B cell (primary cell): ENCODE data around the gene LBH. TPM values are rescaled to one million over a fixed set of nuclear protein-coding genes. Genes with fewer than 3 reads are reported as not detected.
A peak's percentile ranks its signal among the peaks of the same experiment; 100 is the strongest.

Experiments
- ATAC-seq: fragments of 200-7000 bp; cut with Tn5 transposase; one replicate; pipeline ENCODE4 v1.10.0; 2021; ENCODE audit warnings: low read depth, mild to moderate bottlenecking, moderate number of reproducible peaks, moderate library complexity
- CTCF ChIA-PET: fragments of 350-600 bp; sonication (Branson Sonifier 250); formaldehyde crosslinking; loops from one replicate; lab custom pipeline; 2021; ENCODE audit warnings: antibody characterized with exemption, inconsistent platforms; lab: Charles Lee
- POLR2A ChIA-PET: fragments of 350-600 bp; sonication (Branson Sonifier 250); formaldehyde crosslinking; loops from one replicate; lab custom pipeline; 2021; ENCODE audit warnings: antibody characterized with exemption; lab: Charles Lee
- DNase-seq: peaks from one replicate; pipeline ENCODE4 v3.0.0; 2013
- H2AFZ ChIP-seq: 2 replicates; pipeline ENCODE4 v1.6.1; 2012; ENCODE audit warnings: mild to moderate bottlenecking, low read depth, low read length; ENCODE audit not compliant: insufficient read depth, poor library complexity, severe bottlenecking
- H3K27ac ChIP-seq, 2 donors: 1 replicate in 1 of 2; 2 replicates in 1 of 2; pipeline ENCODE4 v1.5.1; 2012 to 2013; ENCODE audit warnings: low read length in 2 of 2, mild to moderate bottlenecking in 2 of 2, moderate library complexity in 1 of 2
- H3K27me3 ChIP-seq, 4 experiments: fragments of 200-600 bp in 1 of 4; sonication (generic) in 1 of 4; replicated peaks in 1 of 4; 1 replicate in 2 of 4; 2 replicates in 2 of 4; pipeline versions ENCODE4 v1.6.1 to v1.7.0; 2013 to 2016; ENCODE audit warnings: low read length in 3 of 4, mild to moderate bottlenecking in 2 of 4, mixed read lengths in 1 of 4, moderate library complexity in 1 of 4; ENCODE audit not compliant: insufficient read depth in 4 of 4, control insufficient read depth in 3 of 4; ENCODE audit errors: control extremely low read depth in 1 of 4
- H3K36me3 ChIP-seq, 2 experiments: replicated peaks in 1 of 2; 1 replicate in 1 of 2; 2 replicates in 1 of 2; pipeline versions ENCODE4 v1.6.1 to v1.7.1; 2013; ENCODE audit warnings: low read length in 1 of 2; ENCODE audit not compliant: insufficient read depth in 2 of 2, control insufficient read depth in 1 of 2; ENCODE audit errors: control extremely low read depth in 1 of 2, extremely low read depth in 1 of 2
- H3K4me1 ChIP-seq, 2 donors: fragments of 200-600 bp in 1 of 2; sonication (generic) in 1 of 2; 1 replicate in 1 of 2; 2 replicates in 1 of 2; pipeline versions ENCODE4 v1.5.1 to v1.6.1; 2013 to 2017; ENCODE audit warnings: low read length in 2 of 2; ENCODE audit not compliant: control insufficient read depth in 2 of 2, insufficient read depth in 2 of 2
- H3K4me2 ChIP-seq: replicated peaks from 2 replicates; pipeline ENCODE3; 2012; ENCODE audit warnings: mild to moderate bottlenecking, low read depth, low read length; ENCODE audit not compliant: poor library complexity, severe bottlenecking
- H3K4me3 ChIP-seq, 5 experiments: fragments of 200-600 bp in 1 of 5; sonication (generic) in 1 of 5; 1 replicate in 3 of 5; 2 replicates in 2 of 5; pipeline versions ENCODE4 v1.5.1 to v1.7.0; 2011 to 2016; ENCODE audit warnings: low read length in 4 of 5, mild to moderate bottlenecking in 4 of 5, low read depth in 2 of 5, control low read depth in 1 of 5, moderate library complexity in 1 of 5; ENCODE audit not compliant: insufficient read depth in 1 of 5; ENCODE audit errors: control extremely low read depth in 1 of 5, extremely low read depth in 1 of 5
- H3K79me2 ChIP-seq: fragments of 200-600 bp; sonication (generic); one replicate; pipeline ENCODE4 v1.6.0; 2016; ENCODE audit warnings: low read length; ENCODE audit not compliant: control insufficient read depth, insufficient read depth
- H3K9ac ChIP-seq: fragments of 200-600 bp; sonication (generic); 2 replicates; pipeline ENCODE4 v1.6.1; 2017; ENCODE audit warnings: mild to moderate bottlenecking, low read length, moderate library complexity
- H3K9me3 ChIP-seq, 3 donors: one replicate each; pipeline versions ENCODE4 v1.6.1 to v1.7.1; 2013; ENCODE audit warnings: low read length in 2 of 3; ENCODE audit not compliant: control insufficient read depth in 2 of 3, insufficient read depth in 1 of 3; ENCODE audit errors: control extremely low read depth in 1 of 3
- H4K20me1 ChIP-seq: 2 replicates; pipeline ENCODE4 v1.6.0; 2012; ENCODE audit warnings: mild to moderate bottlenecking, low read length; ENCODE audit not compliant: insufficient read depth, control insufficient read depth, poor library complexity, severe bottlenecking
- H3K27ac Mint-ChIP-seq: one replicate; pipeline ENCODE4 v1.8.0; 2021; ENCODE audit warnings: mixed read lengths
- H3K27me3 Mint-ChIP-seq: one replicate; pipeline ENCODE4 v1.8.0; 2021; ENCODE audit warnings: mixed read lengths
- H3K4me1 Mint-ChIP-seq: one replicate; pipeline ENCODE4 v1.8.0; 2021; ENCODE audit warnings: mixed read lengths
- H3K4me3 Mint-ChIP-seq: one replicate; pipeline ENCODE4 v1.8.0; 2021; ENCODE audit warnings: mixed read lengths
- H3K9me3 Mint-ChIP-seq: one replicate; pipeline ENCODE4 v1.8.0; 2022; ENCODE audit warnings: mixed read lengths; ENCODE audit not compliant: insufficient read depth
- EZH2 ChIP-seq: IDR thresholded peaks from 2 replicates; pipeline ENCODE4 v1.6.1; 2012; ENCODE audit warnings: borderline replicate concordance, low read depth, mild to moderate bottlenecking, moderate library complexity, low read length; ENCODE audit not compliant: insufficient read depth, poor library complexity, severe bottlenecking
- WGBS: methylation state at CpG from one replicate; pipeline ENCODE4 v1.1.5; 2013; ENCODE audit warnings: missing lambda C conversion rate; ENCODE audit not compliant: insufficient coverage; 5-methylcytosine and 5-hydroxymethylcytosine counted together
- intact Hi-C: fragments of 100-400 bp; cut with micrococcal nuclease; formaldehyde crosslinking; loops from one replicate; pipeline ENCODE4 v1.10.0; 2022
- polyA plus RNA-seq: library from polyadenylated mRNA; depleted of rRNA; stranded (reverse); fragments of >200 nt; gene quantifications from 2 replicates; pipeline ENCODE4 v1.2.3, GENCODE V29; 2012
- total RNA-seq, 2 donors: library from RNA; stranded (reverse); fragments of 120-200 nt in 1 of 2; gene quantifications; 1 replicate in 1 of 2; 2 replicates in 1 of 2; pipeline versions ENCODE4 v1.2.3 to v1.2.4, GENCODE V29; 2013 to 2022
- TF ChIP-seq, protein P1 (sequence below): fragments of 200-600 bp; IDR thresholded peaks from one replicate; pipeline ENCODE4 v1.8.0; 2022; ENCODE audit warnings: antibody characterized with exemption, mild to moderate bottlenecking

LBH gene
- total and polyA plus RNA-seq, 2 donors (not counting 1 experiment from before 2014, with no cell fraction given) = 158 to 201 TPM

DNA sequence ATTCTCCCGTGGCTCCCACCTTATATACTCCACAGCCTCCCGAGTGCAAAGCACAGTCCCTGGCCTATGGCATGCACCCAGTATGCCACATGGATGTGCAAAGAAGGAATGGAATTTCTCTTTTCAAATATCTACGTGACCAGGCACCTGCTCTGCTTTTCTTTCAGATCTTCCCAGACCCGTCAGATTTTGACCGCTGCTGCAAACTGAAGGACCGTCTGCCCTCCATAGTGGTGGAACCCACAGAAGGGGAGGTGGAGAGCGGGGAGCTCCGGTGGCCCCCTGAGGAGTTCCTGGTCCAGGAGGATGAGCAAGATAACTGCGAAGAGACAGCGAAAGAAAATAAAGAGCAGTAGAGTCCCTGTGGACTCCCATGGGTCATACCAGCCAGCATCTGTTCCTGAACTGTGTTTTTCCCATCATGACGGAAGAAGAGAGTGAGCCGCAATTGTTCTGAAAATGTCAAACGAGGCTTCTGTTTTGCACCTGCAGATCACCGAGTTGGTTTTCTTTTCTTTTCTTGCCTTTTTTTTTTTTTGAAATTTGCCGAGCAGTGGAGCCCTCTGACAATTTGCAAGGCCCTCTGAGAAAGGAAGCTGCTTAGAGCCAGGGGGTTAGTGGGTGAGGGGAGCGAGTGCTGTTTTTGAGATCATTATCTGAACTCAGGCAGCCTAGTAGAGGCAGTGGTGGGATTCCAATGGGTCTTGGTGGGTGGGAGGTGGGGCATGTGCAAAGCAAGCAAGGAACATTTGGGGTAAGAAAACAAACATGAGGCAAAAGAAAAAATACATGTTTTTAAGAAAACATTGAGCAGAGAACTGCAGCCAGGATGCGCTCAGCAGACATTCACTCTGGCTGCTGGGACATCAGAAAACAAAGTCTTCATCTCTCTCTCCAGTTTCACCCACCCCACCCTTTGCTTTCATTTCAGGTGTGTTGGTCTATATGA is 26.2 kb downstream of the LBH start:
- Histone ChIP-seq H3K4me2 (no peak overlapping the region), H3K27me3 (no peaks in the 10 kb centered on the region), H3K4me1 (peaks cover 15 to 29% of the 10 kb centered on the region in 2 donors), H3K9ac (no peak overlapping the region), H2AFZ (no peak overlapping the region), H4K20me1 (peaks cover 68% of the 10 kb centered on the region), H3K4me3 (no peak overlapping the region), H3K27ac (peak overlapping the region in 1 of 2 donors; percentile 10), H3K36me3 (peaks cover 2 to 72% of the 10 kb centered on the region in 2 experiments), H3K9me3 (peaks cover 0 to 9% (median 5%) of the 10 kb centered on the region in 3 donors), H3K79me2 (peaks cover 60% of the 10 kb centered on the region)
- peak overlapping the region; percentile 69 for H3K27ac Mint-ChIP-seq
- ChIA-PET POLR2A (interaction anchor here (0.6 kb wide), 2 partner anchors 14 to 69 kb away, joined by 4 to 8 read pairs; no protein-coding TSS in a partner anchor), CTCF (interaction anchor here (0.6 to 1.6 kb wide), 2 partner anchors 24 to 73 kb away, joined by 3 read pairs; no protein-coding TSS in a partner anchor)
- H3K4me1 Mint-ChIP-seq = peaks cover 60% of the 10 kb centered on the region
- H3K4me3 Mint-ChIP-seq = no peak overlapping the region
- WGBS = 90% methylated on average over 14 of the region's 17 CpGs
- ATAC-seq (no peak), DNase-seq (no peak)
- TF ChIP-seq, protein P1, sequence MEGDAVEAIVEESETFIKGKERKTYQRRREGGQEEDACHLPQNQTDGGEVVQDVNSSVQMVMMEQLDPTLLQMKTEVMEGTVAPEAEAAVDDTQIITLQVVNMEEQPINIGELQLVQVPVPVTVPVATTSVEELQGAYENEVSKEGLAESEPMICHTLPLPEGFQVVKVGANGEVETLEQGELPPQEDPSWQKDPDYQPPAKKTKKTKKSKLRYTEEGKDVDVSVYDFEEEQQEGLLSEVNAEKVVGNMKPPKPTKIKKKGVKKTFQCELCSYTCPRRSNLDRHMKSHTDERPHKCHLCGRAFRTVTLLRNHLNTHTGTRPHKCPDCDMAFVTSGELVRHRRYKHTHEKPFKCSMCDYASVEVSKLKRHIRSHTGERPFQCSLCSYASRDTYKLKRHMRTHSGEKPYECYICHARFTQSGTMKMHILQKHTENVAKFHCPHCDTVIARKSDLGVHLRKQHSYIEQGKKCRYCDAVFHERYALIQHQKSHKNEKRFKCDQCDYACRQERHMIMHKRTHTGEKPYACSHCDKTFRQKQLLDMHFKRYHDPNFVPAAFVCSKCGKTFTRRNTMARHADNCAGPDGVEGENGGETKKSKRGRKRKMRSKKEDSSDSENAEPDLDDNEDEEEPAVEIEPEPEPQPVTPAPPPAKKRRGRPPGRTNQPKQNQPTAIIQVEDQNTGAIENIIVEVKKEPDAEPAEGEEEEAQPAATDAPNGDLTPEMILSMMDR = no peak
- TF ChIP-seq EZH2 = no peak
- intact Hi-C loops = no loop called here
- no peaks in the 10 kb centered on the region for H3K27me3 Mint-ChIP-seq
- peaks cover 5% of the 10 kb centered on the region for H3K9me3 Mint-ChIP-seq

DNA sequence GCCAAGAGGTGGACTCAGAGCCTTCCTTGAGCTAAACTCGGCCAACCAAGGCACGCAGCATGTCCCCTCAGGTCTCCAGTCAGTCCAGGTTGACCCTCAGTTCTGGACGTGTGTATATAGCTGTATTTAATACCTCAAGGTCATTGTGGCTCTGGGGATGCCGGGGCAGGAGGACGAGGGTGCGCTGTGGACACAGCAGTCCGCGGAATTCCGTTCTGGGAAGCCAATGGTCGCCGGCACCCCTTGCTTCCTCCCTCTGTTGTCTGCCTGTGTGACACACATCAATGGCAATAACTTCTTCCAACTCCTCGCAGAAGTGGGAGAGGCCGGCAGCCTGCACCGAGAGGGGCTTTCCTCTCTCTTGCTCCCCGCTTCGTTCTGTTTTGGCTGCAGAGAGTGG is 27.7 kb downstream of the LBH start:
- WGBS = 98% methylated on average over 15 of the region's 16 CpGs
- peaks cover 53% of the 10 kb centered on the region for H3K4me1 Mint-ChIP-seq
- ATAC-seq (no peak), DNase-seq (no peak)
- H3K9me3 Mint-ChIP-seq = peaks cover 5% of the 10 kb centered on the region
- Histone ChIP-seq H3K9me3 (peaks cover 0 to 12% (median 5%) of the 10 kb centered on the region in 3 donors), H4K20me1 (peaks cover 53% of the 10 kb centered on the region), H3K27ac (peak overlapping the region in 1 of 2 donors; percentile 48), H2AFZ (no peak overlapping the region), H3K27me3 (no peaks in the 10 kb centered on the region), H3K4me3 (no peak overlapping the region), H3K9ac (no peak overlapping the region), H3K36me3 (peaks cover 2 to 63% of the 10 kb centered on the region in 2 experiments), H3K4me1 (peaks cover 4 to 16% of the 10 kb centered on the region in 2 donors), H3K4me2 (no peak overlapping the region), H3K79me2 (peaks cover 44% of the 10 kb centered on the region)
- no peaks in the 10 kb centered on the region for H3K27me3 Mint-ChIP-seq
- CTCF ChIA-PET = interaction anchor here (1.8 kb wide), 1 partner anchor 19 kb away, joined by 5 read pairs; no protein-coding TSS in a partner anchor
- no peak overlapping the region for H3K4me3 Mint-ChIP-seq
- peak overlapping the region; percentile 77 for H3K27ac Mint-ChIP-seq
- TF ChIP-seq, protein P1 = no peak
- POLR2A ChIA-PET = interaction anchor here (1.0 kb wide), 1 partner anchor 28 kb away, joined by 3 read pairs; the partner anchor contains the start of gene LBH
- intact Hi-C loops = no loop called here
